ENCODE results near the gene CD44.

DNA sequence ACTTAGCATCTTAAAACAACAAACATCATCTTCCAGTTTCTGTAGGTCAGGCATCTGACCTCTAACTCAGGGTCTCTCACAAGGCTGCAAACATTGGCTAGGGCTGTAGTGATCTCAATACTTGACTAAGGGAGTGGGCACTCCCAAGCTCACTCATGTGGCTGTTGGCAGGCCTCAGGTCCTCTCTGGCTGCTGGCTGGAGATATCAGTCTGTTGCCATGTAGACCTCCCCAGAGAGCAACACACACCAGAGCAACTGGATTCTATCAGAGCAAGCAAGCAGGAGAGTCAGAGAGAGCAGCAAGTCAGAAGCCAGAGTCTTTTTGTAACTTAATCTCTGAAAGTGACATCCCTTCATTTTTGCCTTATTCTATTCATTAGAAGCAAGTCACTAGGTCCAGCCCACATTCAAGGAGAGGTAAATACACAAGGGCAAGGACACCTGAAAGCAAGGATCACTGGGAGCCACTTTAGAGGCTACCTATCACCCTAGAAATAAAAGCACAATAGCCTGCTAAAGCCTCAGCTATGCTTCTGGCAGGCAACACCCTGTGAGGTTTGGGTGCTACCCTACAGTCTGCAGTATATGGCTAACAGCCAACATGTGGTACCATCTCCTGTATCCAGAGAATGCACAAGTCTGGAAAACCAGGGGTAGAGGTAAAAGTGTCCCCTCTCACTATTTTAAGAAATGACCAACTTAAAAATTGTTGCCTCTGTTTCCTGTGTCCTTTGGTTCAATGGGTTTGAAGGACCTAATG, 33.5 kb upstream of the CD44 start:
- TF ChIP-seq EZH2 (IDR thresholded peaks at IDR 0.05; ENCODE audit: insufficient read depth, poor library complexity, severe bottlenecking) (no peak), EZH2phosphoT487 (IDR thresholded peaks at IDR 0.05; ENCODE audit: insufficient read depth, low read depth) (no peak)

All from GM23248 (cell line).